ENCODE results near the gene FAM114A2.

Gene FAM114A2

DNA sequence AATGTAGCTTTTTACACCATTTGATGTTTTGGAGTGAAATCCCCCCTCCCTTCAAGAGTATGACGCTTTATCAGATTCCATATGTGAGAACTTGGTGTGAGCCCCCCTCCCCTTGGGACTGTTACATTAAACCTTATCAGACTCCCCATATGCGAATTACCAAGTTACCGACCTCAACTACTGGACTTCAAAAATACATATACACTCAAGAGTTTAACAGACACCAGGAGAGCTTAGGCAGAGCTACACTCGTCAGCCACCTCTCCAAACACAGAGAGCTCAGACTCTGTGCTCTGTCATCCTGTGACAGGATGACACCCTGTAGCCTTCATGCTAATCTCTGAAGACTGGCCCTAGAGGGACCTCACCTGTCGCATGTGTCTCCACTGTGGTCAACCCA is 50.2 kb downstream of the FAM114A2 start:
- FAIRE-seq, result no peak
- DNase-seq (ENCODE audit: insufficient read length, low spot score), result no peak

DNA sequence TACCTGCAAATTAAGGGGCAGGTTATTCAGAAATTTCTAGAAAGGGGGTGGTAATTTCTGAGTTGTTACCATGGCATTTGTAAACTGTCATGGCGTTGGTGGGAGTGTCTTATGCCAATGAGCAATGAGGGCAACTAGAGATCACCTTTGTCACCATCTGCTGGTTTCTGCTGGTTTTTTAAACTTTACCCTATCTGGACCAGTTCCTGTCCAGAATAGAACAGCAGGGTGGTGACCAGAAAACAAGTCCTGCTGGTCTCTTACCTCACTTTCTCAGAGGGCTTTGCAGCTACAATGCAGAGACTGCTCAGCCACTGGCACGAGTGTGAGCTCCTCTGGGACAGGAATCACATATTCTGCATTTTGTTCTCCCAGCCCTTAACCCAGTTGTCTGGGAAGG is 51.4 kb downstream of the FAM114A2 start:
- DNase-seq (ENCODE audit: insufficient read length, low spot score) (no peak), FAIRE-seq (no peak)

DNA sequence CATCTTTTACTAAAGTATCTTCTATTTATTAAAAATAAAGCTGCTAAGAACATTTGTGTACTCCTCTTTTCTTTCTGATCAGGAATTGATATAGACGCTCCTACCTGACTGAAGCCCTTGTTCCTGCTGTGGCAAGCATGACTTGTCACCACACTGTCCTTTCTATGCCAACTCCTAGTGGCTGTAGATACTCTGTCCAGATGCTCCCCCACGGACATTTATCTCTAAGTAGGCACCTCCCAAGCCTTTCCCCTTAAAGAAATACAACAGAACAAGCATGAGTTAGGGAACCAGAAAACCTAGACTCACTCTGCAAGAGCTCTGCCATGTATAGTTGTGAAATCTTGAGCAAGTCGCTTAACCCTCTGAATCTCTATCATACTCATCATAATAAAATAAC is 53.2 kb downstream of the FAM114A2 start:
- no peak for DNase-seq (ENCODE audit: insufficient read length, low spot score)
- FAIRE-seq, result no peak

DNA sequence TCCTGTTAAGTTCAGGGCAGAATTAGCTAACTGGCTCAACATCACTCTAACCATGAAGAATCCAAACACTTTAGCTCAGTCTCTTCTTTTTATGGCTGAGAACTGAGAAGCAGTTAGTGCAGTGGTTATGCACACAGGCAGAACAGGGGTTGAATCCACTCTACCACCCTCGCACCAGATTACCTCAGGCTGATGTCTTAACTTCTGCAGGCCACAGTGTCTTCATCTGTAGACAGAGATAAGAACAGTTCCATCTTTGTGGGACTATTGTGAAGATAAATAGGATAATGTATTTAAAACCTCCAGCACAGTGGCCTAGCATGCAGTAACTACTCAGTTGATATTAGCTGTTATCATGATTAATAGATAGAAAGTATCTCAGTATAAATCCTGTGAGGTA is 54.8 kb downstream of the FAM114A2 start:
- DNase-seq (ENCODE audit: insufficient read length, low spot score) (no peak), FAIRE-seq (no peak)

DNA sequence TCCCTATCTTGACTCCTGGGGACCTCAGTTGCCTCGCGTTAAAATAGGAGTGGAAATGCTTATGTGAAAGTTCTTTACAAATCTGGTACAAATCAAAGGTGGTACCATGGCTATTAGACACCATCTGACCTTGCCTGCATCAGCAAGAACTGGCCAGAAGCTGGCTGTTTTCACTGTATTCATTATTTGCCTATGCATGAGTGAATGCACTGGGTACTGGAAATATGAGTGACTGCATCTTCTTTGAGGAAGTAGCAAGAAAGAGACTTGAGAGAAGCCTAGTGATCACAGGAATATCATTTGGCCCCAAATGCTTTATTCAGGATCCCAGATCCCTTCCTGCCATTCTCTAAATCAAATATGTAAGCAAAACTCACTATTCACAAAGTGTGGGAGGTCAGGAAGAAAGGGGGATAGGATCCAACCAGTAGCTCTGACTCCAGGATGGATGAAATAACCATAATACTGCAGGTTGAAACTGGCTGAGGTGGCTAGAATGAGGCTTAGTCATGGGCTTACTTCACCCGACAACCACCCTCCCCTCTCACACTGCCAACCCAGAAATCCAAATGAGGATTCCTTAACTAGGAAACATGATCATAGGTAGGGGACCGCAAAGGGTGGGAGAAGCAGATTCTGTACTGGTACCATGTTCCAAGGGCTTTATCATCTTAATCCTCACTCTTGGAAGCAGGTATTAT is 56.7 kb downstream of the FAM114A2 start:
- no peak for DNase-seq (ENCODE audit: insufficient read length, low spot score)
- no peak for FAIRE-seq

DNA sequence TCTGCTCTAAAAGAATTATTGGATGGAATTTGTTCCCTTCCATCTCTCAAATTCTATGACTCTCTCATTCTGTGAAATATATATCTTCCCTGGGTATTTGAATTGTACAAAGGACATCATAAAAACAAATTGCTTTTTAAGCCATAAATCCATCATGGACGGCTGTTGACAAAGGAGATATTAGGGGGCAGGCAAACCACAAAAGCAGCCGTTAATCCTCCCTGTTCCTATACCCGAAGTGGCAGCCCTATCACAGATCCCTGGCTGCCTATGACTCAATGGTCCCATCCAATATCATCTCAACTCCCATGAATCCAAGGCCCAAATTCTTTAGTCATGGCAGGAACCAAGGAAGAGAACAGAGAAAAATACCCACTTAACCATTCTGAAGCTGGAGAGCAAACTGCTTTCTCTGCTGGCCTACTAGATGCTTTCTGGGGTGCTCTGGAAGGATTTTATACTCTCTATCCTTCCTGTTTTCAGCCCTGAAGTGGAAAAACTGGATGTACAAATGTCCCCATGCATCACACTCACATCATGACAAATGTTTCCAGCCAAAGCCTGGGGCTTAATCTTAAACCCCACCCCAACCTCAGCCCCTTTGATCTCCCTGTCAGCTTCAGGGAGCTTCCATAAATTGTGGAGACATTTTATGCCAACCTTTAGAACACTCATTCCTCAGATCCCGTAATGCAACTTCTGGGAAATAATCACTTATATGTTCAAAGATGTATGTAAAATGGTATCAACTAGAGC is 59.5 kb downstream of the FAM114A2 start:
- FAIRE-seq (no peak), DNase-seq (ENCODE audit: insufficient read length, low spot score) (no peak)

DNA sequence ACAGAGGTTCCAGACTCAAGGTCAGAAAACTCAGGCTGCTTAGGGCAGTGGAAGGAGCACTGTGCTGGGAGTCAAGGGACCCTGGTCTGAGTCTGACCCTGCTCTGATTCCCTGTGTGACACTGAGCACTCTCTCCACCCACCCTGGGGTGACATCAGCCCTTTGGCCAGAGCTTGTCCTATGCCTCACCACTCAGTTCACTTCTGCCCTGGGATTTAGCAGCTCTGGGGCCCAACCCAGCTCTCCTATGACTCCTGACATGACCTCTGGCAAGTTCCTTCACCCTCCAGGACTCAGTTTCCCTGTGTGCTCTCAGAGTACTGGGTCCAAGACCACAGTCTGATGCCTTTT is 63.9 kb downstream of the FAM114A2 start:
- no peak for FAIRE-seq
- no peak for DNase-seq (ENCODE audit: insufficient read length, low spot score)

DNA sequence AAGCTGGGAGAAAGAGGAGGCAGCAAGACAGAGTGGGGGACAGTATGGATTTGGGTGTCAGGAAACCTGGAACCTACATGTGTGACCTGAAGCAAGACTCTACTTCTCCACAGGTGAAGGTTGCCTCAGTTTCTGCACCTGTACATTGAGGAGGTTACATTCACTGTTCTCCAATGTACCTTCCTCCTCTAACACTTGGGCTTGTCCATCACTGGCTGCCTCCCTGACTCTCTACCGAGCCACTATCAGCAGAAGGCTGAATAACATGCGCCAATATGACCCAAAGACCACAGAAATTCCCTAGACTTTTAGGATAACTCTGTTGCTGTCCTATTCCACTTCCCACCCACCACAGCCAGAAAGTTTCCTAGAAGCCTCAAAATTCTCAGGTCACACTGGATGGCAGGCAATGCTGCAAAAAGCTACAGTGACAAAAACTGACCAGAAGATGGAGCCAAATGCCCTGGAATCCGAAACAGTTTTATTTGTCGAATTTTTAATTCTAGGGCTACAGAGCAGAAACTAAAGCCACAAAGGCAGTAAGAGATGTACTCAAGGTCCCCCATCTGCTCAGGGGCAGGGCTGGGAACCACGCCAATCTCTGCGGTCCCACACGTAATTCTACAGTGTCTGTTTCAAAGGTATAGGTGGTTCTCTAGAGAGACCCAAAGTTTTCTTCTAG is 64.4 kb downstream of the FAM114A2 start:
- peak; percentile 23 for DNase-seq (ENCODE audit: insufficient read length, low spot score)
- peak; percentile 92 for FAIRE-seq

DNA sequence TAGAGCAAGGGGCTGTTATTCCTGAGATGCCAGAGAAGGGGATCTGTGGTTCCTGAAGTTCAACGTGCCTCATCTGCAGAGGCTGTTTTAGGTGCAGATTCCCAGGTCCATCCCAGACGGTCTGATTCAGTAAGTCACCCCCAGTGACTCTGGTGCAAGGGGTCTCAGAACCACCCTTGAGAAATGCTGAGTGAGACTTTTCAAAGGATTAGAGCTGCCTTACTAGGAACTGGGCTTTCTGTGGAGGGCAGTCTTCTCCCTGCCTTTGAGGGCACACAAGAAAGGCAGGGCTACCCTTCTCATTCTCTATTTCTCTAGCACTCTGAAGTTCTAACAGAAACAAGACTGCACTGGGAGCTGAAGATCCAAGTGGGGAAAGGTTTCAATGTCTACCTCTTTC is 66.5 kb downstream of the FAM114A2 start:
- no peak for DNase-seq (ENCODE audit: insufficient read length, low spot score)
- no peak for FAIRE-seq

DNA sequence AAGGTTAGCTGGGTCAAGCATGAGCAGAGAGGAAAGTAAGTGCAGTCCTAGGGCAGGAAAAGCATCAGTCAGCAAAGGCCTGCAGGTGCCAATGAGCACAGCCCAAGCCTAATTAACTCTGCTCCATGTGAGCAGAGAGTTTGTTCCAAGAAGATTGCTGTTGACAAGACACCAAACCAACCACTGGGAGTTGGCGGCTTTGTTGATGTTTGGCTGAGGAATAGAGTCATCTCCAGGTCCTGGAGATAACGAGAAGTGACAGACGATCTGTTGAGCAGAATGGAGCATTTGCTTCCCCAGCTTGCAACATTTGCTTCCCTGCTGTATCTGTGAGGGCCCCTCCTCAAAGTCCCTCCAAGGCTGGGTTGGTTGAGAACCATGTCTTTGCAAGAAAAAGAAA is 68.2 kb downstream of the FAM114A2 start:
- FAIRE-seq (no peak), DNase-seq (ENCODE audit: insufficient read length, low spot score) (no peak)

DNA sequence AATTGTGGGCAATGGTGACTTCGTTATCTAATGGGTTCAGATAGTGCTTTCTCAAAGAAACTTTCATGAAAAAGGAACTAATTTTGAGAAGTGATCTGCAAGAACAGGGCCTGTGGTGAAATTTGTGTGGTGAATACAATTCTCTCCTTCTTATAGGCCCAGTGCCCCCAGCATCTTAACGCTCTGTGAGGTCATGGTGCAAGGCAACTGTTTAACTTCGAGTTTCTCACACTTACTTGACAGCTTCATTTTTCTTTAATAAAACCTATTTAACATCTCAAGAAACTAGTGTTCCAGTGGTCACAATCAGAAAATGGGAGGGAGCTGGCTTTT is 69.2 kb downstream of the FAM114A2 start:
- DNase-seq (ENCODE audit: insufficient read length, low spot score) (no peak), FAIRE-seq (no peak)

DNA sequence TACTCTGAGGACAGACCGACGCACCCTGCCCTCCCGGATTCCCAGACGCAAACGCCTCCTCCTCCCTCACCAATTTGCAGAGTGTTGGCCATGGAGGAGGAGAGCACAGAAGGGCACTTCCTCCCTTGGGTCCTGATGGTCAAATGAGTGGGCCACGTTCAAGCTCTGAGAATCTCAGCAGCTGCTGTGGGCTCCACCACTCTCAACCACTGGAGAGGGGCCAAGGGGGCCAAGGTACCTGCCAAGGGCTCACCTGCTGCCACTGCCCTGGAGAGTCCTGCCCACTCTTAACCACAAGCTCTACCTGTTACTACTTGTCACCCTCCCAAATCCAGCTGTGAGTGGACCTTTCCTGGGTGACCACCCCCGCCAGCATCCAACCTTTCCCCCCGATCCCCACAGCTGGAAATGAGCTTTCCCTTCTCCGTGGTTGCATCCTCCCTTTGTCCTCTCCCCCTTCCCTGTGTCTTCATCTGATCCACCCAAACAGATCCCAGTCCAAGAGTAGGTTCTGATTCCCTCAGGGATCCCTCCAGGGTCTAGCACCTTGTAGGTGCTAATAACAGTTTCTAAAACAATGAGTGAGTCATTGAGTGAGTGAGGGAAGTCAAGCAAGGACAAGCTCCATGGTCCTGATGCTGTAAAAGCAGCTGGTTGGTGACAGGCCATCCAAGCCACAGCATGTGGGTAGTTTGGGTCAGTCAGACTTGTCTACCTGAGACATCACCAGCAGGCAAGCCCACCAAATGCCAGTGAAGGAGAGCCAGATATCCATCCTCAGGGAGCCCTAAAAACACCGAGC is 69.7 kb downstream of the FAM114A2 start:
- DNase-seq (ENCODE audit: insufficient read length, low spot score), result no peak
- FAIRE-seq, result no peak

DNA sequence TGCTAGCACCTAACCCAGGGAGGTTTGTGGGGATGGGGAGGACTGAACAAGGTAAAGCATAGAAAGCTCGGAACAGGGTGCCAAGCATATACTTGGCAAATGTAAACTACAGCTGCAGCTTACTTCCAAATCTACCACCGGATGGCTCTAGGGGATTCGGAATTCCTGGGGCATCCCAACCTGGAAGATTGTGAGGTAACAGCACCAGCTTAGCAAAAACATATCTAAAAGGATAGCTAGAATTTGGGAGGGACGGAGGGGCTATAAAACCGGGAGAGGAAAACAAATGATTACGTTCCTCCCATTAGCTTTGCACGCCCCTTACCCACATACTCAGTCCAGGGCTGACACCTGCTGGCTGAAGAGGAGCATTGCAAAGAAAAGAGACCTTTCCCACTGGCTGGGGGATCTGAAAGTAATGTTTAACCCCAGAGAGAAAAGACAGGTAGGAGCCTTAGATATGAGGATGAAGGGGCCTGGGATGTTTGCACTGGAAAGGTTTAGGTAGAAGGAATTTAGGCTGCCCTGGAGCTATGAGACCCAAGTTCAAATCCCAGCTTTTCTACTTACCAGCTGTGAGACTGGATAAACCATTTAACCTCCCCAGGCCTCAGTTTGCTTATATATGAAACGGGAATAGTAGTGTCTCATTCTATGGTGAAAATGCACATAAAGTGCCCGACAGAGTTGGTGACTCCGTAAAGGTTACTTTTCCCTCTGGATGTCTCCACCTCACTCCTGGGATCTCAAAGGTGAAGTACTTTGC is 73.6 kb downstream of the FAM114A2 start:
- FAIRE-seq (peak; percentile 89), DNase-seq (ENCODE audit: insufficient read length, low spot score) (peak; percentile 67)

DNA sequence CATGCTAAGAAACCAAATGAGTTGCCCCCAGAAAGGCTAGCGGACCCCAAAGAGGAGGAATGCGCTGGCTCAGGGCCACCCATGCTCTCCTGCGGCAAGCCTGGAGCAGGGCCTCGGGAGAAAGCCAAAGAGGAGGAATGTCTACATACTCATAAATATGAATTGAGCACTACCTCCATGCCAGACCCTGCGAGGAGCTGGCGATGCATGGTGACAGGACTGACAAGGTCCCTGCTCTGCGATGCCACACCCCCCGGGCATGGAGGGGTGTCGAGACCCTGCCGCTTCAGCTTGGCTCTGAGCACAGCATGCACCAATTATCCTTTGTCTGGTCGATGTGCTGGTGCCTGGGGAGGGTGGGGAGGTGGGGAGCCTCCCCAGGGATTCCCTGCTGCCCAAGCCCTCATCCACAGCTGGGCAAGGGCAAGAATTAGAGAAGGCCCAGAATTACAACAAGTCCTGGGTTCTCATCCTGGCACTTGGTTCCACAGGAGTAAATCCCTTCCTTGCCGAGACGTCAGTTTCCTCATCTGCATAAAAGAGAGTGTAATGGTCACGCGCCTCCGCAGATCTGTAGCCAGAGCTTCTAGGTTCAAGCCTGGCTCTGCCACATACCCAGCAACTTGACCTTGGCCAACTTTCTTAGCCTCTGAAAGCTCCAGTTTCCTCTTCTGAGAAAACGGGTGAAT is 74.4 kb downstream of the FAM114A2 start:
- FAIRE-seq (no peak), DNase-seq (ENCODE audit: insufficient read length, low spot score) (no peak)

DNA sequence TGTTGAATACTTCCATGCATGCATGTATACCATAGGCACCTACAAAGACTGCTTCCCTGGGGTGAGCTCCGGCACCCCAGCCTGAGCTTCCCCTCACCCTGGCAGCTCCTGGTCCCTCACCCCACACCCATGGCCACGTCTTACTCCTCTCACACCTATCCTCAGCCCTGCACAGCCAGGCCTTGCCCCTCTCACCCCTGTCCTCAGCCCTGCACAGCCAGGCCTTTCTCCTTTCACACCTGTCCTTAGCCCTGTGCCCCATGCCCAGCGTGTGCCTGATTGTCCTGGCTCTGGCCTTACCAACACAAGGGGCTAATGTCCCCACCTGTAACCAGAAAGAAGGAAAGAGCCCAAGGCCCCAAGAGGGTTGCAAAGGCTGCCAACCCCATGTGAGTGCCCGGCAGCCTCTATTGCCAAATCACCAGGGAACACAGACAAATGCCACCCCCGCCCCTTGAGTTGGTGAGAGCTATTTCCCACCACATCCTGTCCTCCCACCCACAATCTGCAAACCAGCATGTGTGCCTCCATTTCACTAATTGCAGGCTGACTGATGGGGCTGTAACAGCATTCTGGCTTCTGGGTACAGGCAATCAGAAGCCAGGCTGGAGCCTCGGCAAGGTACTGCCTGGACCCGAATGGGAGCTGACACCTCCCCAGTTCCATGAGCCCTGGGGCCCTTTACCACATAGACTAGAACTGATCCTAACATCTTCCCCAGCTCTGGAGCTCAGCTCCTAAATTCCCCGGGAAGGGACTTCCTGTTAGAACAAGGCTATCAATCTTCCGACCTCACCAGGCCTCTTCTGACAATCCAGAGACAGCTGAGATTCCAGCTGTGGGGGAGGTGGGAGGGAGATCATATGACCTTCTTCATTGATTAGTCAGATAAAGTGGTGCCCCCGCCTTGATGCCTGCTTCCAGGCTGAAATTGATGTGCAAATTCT is 78.2 kb downstream of the FAM114A2 start:
- no peak for FAIRE-seq

DNA sequence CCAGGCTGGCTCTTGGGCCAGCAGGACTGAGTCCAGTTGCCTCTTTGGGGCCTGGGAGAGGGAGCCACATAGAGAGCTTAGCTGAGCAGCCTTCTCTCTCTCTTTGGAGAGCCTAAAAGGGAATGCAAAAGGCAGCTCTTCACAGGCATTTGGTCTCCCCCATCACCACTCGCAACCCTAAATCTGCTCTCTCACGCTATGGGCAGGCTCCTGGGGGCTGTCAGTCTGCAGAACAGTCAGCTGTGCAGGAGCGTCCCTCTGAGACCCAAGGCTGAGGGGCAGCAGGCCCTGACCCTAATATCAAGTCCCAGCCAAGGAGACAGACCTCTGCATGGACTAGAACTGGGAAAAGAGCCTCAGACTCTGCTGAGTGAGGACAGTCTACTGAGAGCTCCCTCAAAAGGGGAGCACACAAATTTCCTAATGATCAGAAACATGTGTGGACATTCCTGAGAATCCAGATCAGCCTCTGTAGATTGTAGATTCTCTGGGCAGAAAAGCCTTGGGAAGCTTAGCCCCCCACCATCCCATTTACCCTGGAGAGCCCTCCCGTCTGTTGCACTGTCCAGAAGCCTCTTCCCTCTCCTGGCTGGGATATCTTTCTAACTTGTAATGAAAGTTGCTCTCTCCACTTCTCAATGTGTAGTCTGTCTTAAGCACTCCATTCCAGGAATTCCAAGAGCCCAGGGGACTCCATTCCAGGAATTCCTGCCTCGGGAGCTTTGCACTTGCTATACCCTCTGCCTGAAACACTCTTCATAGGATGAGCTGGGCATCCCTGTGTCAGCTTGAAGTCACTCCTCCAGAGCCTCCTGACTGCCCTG is 79.4 kb downstream of the FAM114A2 start:
- DNase-seq (ENCODE audit: insufficient read length, low spot score), result no peak
- FAIRE-seq, result no peak

More for the DNA sequence above, 78.2 kb downstream of the FAM114A2 start:
- DNase-seq (ENCODE audit: insufficient read length, low spot score), result no peak

DNA sequence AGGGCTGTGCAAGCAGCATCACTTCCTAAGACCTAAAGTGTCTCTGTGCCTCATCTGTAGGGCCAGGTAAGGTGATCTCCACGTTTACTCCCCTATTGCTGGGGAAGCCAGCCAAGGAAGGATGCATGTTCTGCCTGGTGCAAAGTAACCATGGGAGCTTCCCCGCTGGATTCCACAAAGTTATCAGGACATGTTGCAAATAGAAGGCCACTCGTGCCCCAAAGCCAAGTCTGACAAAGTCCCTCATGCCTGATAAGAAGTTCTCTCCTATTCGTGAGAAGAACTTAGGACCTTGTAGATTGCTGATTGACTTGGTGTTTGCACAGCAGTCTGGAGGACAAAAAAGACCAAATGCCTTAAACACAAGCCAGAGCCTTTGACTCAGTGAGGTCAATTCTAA is 81.5 kb downstream of the FAM114A2 start:
- DNase-seq (ENCODE audit: insufficient read length, low spot score) (no peak), FAIRE-seq (no peak)

DNA sequence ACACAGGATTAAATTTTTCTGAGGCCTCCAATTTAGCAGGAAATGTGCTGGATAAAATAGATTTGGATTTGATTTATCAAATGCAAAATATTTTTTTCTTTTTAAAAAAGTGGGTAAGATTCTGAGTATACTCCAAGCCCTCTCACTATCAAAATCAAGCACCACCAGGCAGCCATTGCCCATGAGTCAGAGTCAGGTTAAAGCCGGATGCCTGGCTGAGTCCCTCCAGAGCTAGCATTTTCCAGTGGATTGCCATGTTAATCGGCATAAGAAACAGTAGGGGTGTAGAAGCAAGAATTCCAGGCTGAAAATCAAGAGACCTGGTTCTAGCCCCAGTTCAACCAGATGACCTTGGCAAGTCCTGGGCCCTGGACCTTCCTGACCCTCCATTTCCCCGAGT is 85.3 kb downstream of the FAM114A2 start:
- DNase-seq (ENCODE audit: insufficient read length, low spot score) (no peak), FAIRE-seq (no peak)
